NCI-H446 treated with DMSO at 0.1 percent for 48 hours (cell line): ENCODE measurements around the gene SH3D19.

ENCODE experiments used
- DNase-seq: peaks from one replicate; lab custom pipeline; 2025; lab: John Stamatoyannopoulos, UW

SH3D19 gene

DNA sequence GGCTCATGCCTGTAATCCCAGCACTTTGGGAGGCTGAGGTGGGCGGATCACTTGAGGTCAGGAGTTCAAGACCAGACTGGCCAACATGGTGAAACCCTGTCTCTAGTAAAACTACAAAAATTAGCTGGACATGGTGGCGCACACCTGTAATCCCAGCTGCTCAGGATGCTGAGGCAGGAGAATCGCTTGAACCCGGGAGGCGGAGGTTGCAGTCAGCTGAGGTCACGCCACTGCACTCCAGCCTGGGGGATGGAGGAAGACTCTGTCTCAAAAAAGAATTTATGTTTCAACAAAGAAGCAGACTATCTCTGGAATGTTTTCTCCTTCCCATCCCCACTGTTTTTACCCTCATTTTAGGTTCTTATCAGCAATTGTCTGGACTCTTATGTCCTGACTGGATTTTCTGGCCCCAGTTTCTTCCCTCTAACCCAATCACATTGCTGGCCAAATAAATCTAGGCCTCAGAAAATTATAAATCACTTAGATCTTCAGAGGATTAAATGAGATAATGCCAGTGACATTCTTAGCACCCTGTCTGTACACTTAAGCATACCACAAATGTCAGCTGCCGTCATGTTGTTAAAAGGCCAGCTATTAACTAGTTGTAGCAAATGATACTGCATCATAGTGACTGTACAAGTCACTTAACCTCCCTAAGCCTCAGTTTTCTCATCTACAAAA lies 93.3 kb downstream of the SH3D19 start:
- DNase-seq: no peak

DNA sequence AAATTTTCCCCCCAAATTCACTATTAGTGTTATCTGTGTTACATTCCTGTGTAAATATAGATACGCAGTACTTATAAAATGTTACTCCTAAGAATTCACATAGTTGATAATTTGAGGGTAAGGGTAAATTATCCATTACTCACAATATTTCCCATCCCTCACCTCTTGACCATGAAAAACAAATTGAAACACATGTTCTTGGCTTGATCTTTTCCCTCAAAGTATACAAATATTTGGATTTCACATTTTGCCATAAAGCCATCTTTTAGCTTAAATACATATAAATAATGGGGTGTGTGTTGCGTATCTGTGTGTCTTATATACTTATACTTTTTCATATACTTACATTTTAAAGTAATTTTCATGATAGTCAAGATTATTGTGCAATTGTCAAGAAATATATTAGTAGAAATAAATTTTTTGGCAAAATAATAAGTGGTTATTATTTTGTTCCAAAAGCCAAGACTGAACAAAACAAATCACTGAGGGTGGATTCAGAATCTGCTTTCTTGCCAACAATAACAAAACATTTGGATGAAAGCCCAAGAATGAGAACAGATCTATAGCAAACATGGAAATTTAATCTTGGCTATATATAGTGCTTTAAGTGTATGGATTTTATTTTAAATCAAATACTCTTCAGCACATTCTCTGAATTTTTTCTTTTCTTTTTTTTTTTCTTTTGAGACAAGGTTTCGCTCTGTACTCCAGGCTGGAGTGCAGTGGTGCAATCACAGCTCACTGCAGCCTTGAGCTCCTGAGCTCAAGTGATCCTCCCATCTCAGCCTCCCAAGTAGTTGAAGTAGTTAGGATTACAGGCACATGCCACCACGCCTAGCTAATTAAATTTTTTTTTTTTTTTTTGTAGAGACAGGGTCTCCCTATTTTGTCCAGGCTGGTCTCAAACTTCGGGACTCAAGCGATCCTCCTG lies 97.0 kb downstream of the SH3D19 start:
- no peak for DNase-seq

GRCh38 chr4:151227731-151228130 lies 97.7 kb downstream of the SH3D19 start:
- no peak for DNase-seq

DNA sequence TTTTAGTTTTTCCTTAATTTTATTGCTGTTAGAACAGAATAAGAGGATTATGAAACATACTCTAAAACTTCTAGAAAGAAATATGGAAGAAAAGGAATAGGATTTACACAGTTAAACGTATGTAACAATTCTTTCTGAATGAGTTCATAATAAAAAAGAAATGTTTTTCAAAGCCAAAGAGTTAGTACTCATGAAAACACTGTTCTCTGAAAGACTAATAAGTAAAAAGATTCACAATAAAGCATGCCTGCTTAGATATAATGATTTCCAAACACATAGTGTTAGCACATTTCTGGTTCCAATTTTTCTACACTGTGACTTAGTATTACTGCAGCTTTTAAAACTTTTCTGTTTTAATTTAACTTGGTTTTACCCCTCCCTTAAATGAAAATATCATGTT lies 98.2 kb downstream of the SH3D19 start:
- no peak for DNase-seq

- DNase-seq: no peak
Observed at GRCh38 chr4:151226004-151226932, 99.1 kb downstream of the SH3D19 start.

- DNase-seq: no peak
Observed at GRCh38 chr4:151223465-151223864, 101.9 kb downstream of the SH3D19 start.

DNA sequence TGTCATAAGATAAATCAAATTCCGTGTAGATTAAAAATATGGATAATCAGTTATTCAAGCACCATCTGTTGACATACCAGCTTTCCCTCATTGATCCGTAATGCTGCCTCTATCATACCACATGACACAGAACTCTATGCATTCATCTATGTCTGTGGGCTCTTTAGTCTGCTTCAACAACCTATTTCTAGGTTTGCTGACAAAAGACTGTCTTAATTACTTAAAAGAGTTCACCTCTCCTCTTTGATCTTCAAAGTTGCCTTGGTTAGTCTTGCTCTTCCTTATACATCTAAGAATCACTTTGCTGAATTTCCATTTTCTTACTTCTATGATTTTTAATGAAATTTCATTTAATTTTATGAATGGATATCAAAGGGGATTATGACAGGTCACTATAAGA lies 105.5 kb downstream of the SH3D19 start:
- DNase-seq: no peak

DNA sequence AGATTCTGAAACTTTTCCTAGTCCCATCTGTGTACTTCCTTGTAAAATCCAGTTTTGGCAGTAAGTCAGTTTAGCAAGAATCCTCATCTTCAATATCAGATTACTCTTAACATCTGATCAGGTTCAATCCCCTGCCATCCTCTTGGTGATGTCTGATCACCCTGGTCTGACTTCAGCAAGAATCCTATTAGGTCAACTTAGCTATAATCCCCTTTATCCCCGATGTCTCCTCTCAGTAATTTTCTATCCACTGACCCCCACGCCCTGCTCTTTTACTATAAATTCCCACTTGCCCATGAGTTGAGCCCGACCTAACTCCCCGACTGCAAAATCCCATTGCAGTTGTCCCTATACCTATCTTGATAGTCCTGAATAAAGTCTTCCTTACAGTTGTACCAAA lies 106.3 kb downstream of the SH3D19 start:
- no peak for DNase-seq

GRCh38 chr4:151218343-151218742 lies 107.1 kb downstream of the SH3D19 start:
- DNase-seq: no peak

DNA sequence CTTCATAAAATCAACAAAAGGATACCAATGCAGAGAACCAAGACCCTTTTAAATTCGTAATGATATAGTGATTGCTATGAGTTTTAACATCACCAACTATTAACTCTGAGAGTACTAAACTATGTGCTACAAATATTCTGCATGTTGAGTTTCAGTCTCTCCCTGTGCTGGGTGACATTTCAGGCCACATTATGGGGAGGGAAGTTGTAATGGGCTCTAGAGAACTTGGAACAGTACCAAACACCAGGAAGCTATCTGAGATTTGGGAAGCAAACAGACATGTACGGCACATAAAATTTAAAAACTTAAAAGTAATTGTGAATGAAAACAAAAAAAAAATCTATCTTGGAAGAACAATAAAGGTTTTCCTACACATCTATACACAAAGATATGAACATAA lies 108.1 kb downstream of the SH3D19 start:
- DNase-seq: no peak

DNA sequence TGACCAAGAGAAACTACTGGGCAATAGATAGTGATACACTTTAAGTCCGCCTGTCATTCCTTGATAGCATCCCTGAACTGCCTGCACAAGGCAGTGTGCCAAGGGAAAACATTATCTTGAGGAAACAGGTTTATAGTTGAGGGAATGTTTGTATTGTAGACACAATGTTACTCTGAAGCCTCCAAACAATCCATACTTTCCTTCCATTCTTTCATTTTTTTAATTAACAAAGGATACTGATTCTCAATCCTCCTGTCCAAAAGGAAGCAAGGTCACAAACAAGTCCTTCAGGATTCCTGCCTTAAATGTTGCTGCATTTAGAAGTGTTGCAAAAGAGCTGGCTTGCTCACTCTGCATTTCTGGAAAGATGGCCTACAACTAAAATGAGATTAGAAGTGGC lies 110.1 kb downstream of the SH3D19 start:
- no peak for DNase-seq

GRCh38 chr4:151207868-151208267 lies 117.5 kb downstream of the SH3D19 start:
- DNase-seq: no peak

GRCh38 chr4:151207186-151207585 lies 118.2 kb downstream of the SH3D19 start:
- no peak for DNase-seq

DNA sequence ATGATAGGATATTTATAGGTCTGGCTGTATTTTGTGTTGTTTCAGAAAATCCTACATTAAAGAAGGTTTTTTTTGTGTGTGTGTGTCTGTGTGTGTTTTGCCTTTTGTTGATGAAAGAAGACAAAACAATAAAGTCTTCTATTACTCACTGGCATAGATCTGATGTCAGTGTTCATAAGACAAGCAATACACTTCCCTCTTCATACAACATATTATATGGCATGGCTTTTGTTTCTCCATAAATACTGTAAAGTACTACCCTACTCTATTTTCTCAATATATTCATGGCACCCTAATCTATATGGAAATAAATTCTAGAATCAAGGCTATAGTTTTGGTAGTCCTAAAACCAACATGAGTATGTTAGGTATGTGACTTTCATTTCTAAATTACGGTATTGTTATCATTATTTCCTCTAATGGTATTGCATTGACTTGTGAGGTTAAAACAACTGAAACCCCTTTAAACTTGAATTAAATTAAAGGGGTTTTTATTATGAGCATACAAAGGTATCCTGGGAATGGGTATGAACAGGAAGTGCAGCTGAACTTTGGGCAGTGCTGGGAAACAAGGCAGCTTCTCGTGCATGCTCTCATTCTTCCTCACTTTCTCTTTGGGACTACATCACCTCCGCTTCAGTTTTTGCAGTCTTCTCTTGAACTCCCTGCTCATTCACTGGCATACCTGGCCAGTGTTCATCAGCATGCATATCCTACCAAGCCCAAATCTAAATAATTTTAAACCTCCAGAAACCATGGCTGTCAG lies 119.0 kb downstream of the SH3D19 start:
- DNase-seq: no peak

GRCh38 chr4:151205722-151206121 lies 119.7 kb downstream of the SH3D19 start:
- DNase-seq: no peak

- no peak for DNase-seq
Observed at GRCh38 chr4:151204925-151205524, 120.4 kb downstream of the SH3D19 start.

DNA sequence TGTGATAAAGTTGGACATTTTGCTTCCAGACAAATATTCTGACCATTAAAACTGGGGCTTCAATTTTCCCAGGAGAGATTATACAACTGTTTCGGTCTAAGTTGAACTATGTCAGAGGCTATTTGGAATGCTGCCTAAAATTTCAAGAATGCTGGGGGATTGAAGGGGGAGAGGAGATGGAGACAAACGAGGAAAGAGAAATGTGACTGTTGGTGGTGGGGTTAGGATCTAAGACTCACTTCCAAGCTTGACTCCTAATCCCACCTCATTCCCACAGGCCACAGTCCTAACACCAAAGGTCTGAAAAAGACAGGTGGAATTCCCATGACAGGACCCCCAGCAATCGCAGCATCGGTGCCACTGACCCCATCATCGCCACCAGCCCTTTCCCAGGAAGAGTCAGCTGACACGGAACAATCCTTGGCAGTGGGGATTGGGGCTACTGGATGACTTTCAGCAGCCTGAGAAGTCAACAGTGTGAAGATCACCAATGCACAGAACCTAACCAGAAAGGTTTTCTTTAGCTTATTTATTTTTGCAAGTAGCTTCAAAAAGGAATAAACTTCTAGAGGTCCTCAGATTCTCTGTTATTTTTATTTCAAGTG lies 122.5 kb downstream of the SH3D19 start:
- no peak for DNase-seq

DNA sequence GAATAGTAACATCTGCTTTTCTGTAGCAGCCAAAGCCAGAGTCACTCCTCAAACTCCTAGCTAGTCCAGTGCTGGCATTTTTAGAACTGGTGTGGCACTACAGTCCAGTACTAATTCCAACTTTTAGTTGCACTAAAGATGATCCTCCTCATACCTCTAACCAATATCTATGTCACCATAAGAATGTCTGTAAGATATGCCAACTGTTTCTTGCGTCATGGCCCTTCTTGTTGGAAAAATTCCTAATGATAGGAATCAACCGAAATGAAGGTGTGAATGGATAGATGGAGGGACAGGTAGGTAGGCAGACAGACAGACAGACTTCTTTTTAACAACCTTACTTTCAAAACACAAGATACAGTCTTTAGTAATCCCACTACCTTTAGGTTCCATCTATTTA lies 123.0 kb downstream of the SH3D19 start:
- DNase-seq: no peak

DNA sequence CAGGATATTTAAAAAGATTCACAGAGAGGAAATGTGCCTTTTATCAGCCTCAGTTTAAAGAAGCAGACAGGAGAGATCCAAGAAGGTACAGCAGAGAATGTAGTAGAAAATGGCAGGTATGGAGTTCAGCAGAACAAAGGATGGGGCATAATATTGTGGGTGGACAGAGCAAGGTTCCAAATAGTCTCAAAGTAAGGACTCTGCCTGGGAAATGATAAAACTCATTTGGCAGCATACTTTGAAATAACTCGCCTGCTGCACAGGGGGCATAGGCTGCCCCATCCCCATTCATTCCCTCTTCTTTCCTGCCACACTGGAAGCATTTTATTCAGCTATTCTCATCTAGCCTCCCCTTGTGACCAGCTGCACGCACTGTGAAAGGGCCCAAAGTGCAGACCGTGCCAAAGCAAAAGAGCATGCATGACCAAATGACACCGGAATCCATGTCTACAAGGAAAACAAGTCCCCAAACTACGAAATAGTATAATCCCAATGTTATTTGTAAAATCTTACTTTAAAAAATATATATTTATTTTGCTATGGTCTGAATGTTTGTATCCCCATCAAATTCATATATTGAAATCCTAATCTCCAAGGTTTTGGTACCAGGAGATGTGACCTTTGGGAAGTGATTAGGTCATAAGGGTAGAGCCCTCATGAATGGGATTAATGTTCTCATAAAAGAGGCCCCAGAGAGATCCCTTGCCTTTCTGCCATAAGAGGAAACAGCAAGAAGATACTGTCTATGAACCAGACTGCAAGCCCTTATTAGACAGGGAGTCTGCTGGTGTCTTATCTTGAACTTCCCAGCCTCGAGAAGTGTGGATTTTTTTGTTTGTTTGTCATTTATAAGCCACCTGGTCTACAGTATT lies 125.8 kb downstream of the SH3D19 start:
- no peak for DNase-seq

GRCh38 chr4:151198748-151199147 lies 126.7 kb downstream of the SH3D19 start:
- no peak for DNase-seq
